Measurements from ENCODE around the gene DCTN5.

GRCh38 chr16:23726710-23727109 lies 85.4 kb downstream of the DCTN5 start:
- TF ChIP-seq, protein P1, sequence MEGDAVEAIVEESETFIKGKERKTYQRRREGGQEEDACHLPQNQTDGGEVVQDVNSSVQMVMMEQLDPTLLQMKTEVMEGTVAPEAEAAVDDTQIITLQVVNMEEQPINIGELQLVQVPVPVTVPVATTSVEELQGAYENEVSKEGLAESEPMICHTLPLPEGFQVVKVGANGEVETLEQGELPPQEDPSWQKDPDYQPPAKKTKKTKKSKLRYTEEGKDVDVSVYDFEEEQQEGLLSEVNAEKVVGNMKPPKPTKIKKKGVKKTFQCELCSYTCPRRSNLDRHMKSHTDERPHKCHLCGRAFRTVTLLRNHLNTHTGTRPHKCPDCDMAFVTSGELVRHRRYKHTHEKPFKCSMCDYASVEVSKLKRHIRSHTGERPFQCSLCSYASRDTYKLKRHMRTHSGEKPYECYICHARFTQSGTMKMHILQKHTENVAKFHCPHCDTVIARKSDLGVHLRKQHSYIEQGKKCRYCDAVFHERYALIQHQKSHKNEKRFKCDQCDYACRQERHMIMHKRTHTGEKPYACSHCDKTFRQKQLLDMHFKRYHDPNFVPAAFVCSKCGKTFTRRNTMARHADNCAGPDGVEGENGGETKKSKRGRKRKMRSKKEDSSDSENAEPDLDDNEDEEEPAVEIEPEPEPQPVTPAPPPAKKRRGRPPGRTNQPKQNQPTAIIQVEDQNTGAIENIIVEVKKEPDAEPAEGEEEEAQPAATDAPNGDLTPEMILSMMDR (IDR thresholded peaks at IDR 0.05), result no peak
- TF ChIP-seq POLR2A (IDR thresholded peaks at IDR 0.05), result no peak
